Measurements from ENCODE around the gene KRTAP13-4. TPM values are rescaled to one million over a fixed set of nuclear protein-coding genes. Genes with fewer than 3 reads are reported as not detected.
A peak's percentile ranks its signal among the peaks of the same experiment; 100 is the strongest.

KRTAP13-4 gene
- total RNA-seq, 2 experiments from 2014 or later = not detected

GRCh38 chr21:30463713-30464112, 33.7 kb downstream of the KRTAP13-4 start:
- Mint-ChIP-seq H3K36me3 (ENCODE audit: low read depth) (no peaks in the 10 kb centered on the region), H3K4me1 (ENCODE audit: low read depth) (no peaks in the 10 kb centered on the region), H3K9me3 (no peaks in the 10 kb centered on the region), H3K27ac (no peak overlapping the region), H3K4me3 (no peak overlapping the region), H3K27me3 (peaks cover 3% of the 10 kb centered on the region)
- CTCF ChIA-PET = interaction anchor here (1.0 kb wide), 1 partner anchor 21 kb away, joined by 3 read pairs; no protein-coding TSS in a partner anchor
- ATAC-seq (no peak), DNase-seq (no peak)
- POLR2A ChIA-PET = no interaction called here
- TF ChIP-seq CTCF (IDR thresholded peaks at IDR 0.05) = peak; percentile 48
- intact Hi-C loops (cut with micrococcal nuclease) = no loop called here

DNA sequence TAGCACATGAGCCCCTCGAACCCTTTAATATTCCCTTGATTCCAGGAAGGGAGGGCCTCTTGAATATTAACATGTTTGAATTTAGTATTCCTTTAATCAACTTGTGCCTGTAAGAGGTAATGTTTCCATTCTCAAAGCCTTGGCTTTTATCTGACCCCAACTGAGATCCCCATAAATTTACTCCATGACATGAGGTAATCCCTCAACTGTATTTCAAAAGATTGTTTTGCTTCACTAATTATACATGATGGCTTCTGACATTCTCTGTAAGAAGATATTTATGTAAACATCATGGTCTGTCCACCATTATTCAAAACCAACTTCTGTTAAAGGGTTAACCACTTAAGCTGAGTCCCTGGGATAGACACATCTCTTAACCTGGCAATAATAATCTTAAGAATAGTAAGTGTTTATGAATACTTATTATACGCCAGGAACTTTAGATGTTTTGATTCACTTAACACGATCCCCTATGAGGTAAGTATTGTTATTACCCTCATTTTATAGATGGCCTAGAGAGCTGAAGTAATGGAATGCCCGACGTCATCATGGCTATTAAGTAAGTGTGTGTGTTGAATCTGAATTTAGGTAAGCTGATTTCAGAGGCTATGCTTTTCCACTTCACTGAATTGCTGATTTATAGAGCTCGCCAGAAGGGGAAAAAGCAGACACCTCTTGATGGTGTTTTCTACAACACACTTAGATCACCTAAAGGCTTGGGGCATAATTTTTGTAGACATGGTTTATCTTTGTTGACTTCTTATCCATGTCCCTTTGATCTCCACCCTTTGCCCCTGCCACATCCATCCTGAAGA, 39.1 kb downstream of the KRTAP13-4 start:
- Mint-ChIP-seq H3K9me3 (no peaks in the 10 kb centered on the region), H3K27ac (no peak overlapping the region), H3K4me1 (ENCODE audit: low read depth) (no peaks in the 10 kb centered on the region), H3K36me3 (ENCODE audit: low read depth) (no peaks in the 10 kb centered on the region), H3K27me3 (no peaks in the 10 kb centered on the region), H3K4me3 (no peak overlapping the region)
- ChIA-PET CTCF (interaction anchor here (0.6 kb wide), 1 partner anchor 65 kb away, joined by 3 read pairs; no protein-coding TSS in a partner anchor), POLR2A (no interaction called here)
- intact Hi-C loops (cut with micrococcal nuclease) = no loop called here
- ATAC-seq = no peak
- no peak for DNase-seq
- no peak for TF ChIP-seq CTCF (IDR thresholded peaks at IDR 0.05)

DNA sequence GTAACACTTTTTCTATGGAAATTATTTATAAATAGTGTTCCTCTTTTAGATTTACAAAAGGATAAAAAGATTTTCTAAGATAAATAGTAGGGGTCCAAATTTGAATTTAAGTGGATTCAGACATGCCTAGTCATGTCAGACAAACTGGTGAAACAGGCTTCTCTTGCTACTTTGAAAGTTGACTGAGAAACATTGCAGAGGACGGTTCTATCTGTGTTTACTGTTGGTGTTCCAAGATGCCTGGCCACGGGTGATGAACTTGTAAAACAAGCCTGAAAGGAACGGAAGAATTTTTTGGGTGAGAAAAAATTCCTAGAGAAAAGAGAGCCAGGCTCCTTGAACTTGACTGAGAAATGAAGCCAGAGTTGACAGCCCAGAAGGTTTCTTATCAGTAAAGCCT, 48.0 kb downstream of the KRTAP13-4 start:
- ChIA-PET POLR2A (interaction anchor here (0.7 kb wide), 1 partner anchor 342 kb away, joined by 3 read pairs; no protein-coding TSS in a partner anchor), CTCF (interaction anchor here (0.6 kb wide), 1 partner anchor 11 kb away, joined by 3 read pairs; no protein-coding TSS in a partner anchor)
- no peak overlapping the region for H3K27ac Mint-ChIP-seq
- H3K36me3 Mint-ChIP-seq (ENCODE audit: low read depth) = no peaks in the 10 kb centered on the region
- H3K4me1 Mint-ChIP-seq (ENCODE audit: low read depth) = no peaks in the 10 kb centered on the region
- no peak overlapping the region for H3K4me3 Mint-ChIP-seq
- peaks cover 5% of the 10 kb centered on the region for H3K27me3 Mint-ChIP-seq
- ATAC-seq (no peak), DNase-seq (no peak)
- intact Hi-C loops (cut with micrococcal nuclease) = no loop called here
- H3K9me3 Mint-ChIP-seq = no peaks in the 10 kb centered on the region
- TF ChIP-seq CTCF (IDR thresholded peaks at IDR 0.05) = no peak

DNA sequence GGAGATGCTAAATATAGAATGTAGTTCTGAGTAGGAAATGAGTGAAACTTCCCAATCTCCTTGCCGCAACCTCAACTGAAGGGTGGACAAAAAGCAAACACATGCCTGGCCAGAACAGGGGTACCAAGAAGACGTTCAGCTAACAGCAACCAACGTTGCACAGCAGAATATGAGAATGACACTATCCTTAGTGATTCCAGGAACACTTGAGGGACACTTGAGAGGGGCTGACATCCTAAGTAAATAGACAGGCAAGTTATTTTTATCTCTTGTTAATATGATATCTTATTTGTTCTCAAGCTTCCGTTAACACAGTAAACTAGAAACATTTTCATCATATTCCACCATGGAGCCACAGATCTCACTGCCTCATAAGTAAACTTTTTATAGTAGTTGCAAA, 49.2 kb downstream of the KRTAP13-4 start:
- H3K4me1 Mint-ChIP-seq (ENCODE audit: low read depth) = no peaks in the 10 kb centered on the region
- no peak for TF ChIP-seq CTCF (IDR thresholded peaks at IDR 0.05)
- CTCF ChIA-PET = no interaction called here
- POLR2A ChIA-PET = no interaction called here
- H3K36me3 Mint-ChIP-seq (ENCODE audit: low read depth) = no peaks in the 10 kb centered on the region
- H3K27ac Mint-ChIP-seq = no peak overlapping the region
- ATAC-seq (no peak), DNase-seq (no peak)
- H3K4me3 Mint-ChIP-seq = no peak overlapping the region
- H3K9me3 Mint-ChIP-seq = no peaks in the 10 kb centered on the region
- peaks cover 5% of the 10 kb centered on the region for H3K27me3 Mint-ChIP-seq
- intact Hi-C loops (cut with micrococcal nuclease) = no loop called here

DNA sequence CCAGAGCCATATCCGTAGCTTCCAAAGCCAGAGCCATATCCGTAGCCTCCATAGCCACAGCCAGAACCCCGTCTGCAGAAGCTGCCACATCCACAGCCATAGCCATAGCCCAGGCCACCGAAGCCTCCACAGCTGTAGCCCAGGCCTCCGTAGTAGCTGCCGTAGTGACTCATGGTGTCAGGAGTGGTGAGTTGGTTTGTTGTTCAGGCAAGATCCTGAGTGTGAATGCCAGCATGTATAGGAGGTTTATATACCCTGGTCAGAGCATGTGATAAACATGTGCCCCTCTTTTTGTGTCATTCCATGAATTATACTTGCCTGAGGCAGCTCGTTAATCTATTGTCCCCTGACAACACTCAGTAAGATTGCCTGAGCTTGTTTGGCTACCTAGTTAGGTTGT, 50.1 kb downstream of the KRTAP13-4 start, which contains the start of gene KRTAP19-1:
Gene KRTAP19-1, minus strand, starts transcription at position 223 of the 400 bp plus-strand sequence. Its CDS starts 50 bp downstream, at position 173.
- ChIA-PET POLR2A (no interaction called here), CTCF (no interaction called here)
- Mint-ChIP-seq H3K4me3 (no peak within 1 kb of the TSS), H3K4me1 (ENCODE audit: low read depth) (no peaks in the 10 kb centered on the region), H3K27me3 (peaks cover 4% of the 10 kb centered on the region), H3K36me3 (ENCODE audit: low read depth) (no peaks in the 10 kb centered on the region), H3K9me3 (no peaks in the 10 kb centered on the region), H3K27ac (no peak within 1 kb of the TSS)
- intact Hi-C loops (cut with micrococcal nuclease) = no loop called here
- ATAC-seq = no peak
- no peak for DNase-seq
- TF ChIP-seq CTCF (IDR thresholded peaks at IDR 0.05) = no peak
